Measurements from ENCODE around the gene PRKN.
"Not testable (repeated sequence)": the region's sequence is repeated elsewhere in the genome, so short reads cannot be mapped to it uniquely, and the experiment has no call there.

- not testable (repeated sequence) for TF ChIP-seq CTCF (IDR thresholded peaks at IDR 0.05); POLR2AphosphoS5 (IDR thresholded peaks at IDR 0.05; ENCODE audit: low read depth, low read length); TCF7L2 (IDR thresholded peaks at IDR 0.05; ENCODE audit: low read depth, low read length); REST (IDR thresholded peaks at IDR 0.05; ENCODE audit: insufficient read depth in 1 of 2, low read depth in 2 of 2, low read length in 1 of 2)
Measured at GRCh38 chr6:162390961-162391811, 336.4 kb downstream of the PRKN start.
